Measurements from ENCODE around the gene SLC9A2. TPM values are rescaled to one million over a fixed set of nuclear protein-coding genes. Genes with fewer than 3 reads are reported as not detected.

The SLC9A2 gene
- total and polyA plus RNA-seq, 2 of the 13 experiments (the other 11 are each of a cell fraction or from before 2014, with no cell fraction given), result 0.02 TPM; not detected in 1

DNA sequence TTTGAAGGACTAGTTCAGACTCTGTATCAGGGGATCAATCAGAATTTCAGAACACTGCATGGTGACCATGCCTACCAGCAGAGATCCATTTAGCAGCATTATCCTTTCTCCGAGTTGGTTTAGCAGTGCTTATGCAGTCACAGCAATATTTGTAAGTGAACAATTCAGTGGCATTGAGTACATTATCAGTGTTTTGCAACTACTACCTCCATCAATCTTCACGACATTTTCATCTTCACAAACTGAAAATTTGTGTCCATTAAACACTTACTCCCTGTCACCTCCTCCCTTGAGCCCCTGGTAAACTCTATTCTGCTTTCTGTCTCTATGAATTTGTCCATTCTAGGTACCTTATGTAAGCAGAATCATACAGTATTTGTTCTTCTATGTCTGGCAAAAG, 20.1 kb downstream of the SLC9A2 start (continued):
- TF ChIP-seq, protein P1, sequence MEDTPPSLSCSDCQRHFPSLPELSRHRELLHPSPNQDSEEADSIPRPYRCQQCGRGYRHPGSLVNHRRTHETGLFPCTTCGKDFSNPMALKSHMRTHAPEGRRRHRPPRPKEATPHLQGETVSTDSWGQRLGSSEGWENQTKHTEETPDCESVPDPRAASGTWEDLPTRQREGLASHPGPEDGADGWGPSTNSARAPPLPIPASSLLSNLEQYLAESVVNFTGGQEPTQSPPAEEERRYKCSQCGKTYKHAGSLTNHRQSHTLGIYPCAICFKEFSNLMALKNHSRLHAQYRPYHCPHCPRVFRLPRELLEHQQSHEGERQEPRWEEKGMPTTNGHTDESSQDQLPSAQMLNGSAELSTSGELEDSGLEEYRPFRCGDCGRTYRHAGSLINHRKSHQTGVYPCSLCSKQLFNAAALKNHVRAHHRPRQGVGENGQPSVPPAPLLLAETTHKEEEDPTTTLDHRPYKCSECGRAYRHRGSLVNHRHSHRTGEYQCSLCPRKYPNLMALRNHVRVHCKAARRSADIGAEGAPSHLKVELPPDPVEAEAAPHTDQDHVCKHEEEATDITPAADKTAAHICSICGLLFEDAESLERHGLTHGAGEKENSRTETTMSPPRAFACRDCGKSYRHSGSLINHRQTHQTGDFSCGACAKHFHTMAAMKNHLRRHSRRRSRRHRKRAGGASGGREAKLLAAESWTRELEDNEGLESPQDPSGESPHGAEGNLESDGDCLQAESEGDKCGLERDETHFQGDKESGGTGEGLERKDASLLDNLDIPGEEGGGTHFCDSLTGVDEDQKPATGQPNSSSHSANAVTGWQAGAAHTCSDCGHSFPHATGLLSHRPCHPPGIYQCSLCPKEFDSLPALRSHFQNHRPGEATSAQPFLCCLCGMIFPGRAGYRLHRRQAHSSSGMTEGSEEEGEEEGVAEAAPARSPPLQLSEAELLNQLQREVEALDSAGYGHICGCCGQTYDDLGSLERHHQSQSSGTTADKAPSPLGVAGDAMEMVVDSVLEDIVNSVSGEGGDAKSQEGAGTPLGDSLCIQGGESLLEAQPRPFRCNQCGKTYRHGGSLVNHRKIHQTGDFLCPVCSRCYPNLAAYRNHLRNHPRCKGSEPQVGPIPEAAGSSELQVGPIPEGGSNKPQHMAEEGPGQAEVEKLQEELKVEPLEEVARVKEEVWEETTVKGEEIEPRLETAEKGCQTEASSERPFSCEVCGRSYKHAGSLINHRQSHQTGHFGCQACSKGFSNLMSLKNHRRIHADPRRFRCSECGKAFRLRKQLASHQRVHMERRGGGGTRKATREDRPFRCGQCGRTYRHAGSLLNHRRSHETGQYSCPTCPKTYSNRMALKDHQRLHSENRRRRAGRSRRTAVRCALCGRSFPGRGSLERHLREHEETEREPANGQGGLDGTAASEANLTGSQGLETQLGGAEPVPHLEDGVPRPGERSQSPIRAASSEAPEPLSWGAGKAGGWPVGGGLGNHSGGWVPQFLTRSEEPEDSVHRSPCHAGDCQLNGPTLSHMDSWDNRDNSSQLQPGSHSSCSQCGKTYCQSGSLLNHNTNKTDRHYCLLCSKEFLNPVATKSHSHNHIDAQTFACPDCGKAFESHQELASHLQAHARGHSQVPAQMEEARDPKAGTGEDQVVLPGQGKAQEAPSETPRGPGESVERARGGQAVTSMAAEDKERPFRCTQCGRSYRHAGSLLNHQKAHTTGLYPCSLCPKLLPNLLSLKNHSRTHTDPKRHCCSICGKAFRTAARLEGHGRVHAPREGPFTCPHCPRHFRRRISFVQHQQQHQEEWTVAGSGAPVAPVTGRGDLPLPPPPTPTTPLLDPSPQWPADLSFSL (CRISPR knock-in tag; IDR thresholded peaks at IDR 0.05), result no peak

DNA sequence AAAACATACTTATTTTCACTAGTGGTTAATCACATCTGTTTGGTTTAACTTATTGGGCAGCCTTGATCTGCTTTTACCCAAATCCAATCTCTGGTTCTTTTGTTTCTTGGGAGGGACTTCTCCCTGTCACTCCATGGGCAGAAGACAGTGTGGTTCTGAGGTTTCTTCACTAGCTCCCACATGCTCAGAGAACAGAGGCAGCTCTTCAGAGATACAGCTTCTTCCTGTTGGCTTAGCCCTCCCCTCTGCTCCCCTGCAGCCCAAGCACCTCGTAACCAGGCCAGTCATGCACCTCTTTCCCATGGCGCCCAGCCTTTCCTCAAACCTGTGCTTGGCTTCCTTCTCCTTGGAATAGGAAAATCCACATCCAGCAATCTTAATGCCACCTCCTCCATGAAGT, 32.8 kb downstream of the SLC9A2 start:
- POLR2A ChIA-PET, result no interaction called here
- Histone ChIP-seq H3K27ac (ENCODE audit: extremely low read length, insufficient read depth, low read length) (no peak overlapping the region), H3K36me3 (replicated peaks in 1 of 2; ENCODE audit: control insufficient read depth in 1 of 2, insufficient read depth in 2 of 2, low read length in 2 of 2) (no peaks in the 10 kb centered on the region), H3K4me1 (ENCODE audit: insufficient read depth, low read length) (no peaks in the 10 kb centered on the region), H3K9me3 (ENCODE audit: low read length) (no peaks in the 10 kb centered on the region), H3K27me3 (ENCODE audit: control insufficient read depth in 1 of 2, insufficient read depth in 2 of 2, low read length in 2 of 2) (no peaks in the 10 kb centered on the region; a peak in 1 of 5 replicates), H3K4me2 (ENCODE audit: low read depth, low read length) (no peak overlapping the region), H2AFZ (ENCODE audit: low read length) (no peak overlapping the region), H4K20me1 (ENCODE audit: insufficient read depth, low read length) (no peaks in the 10 kb centered on the region), H3K9ac (ENCODE audit: insufficient read depth, low read depth, low read length) (no peak overlapping the region), H3K79me2 (ENCODE audit: insufficient read depth, low read length) (no peaks in the 10 kb centered on the region), H3K4me3 (replicated peaks in 1 of 3; ENCODE audit: insufficient read depth in 1 of 3, low read depth in 2 of 3, low read length in 3 of 3) (no peak overlapping the region)
- FAIRE-seq, result no peak
- intact Hi-C loops (cut with micrococcal nuclease; ENCODE audit: unreplicated experiment) (no loop called here), in situ Hi-C loops (cut with HindIII; ENCODE audit: extremely low pct_ligation_motif_present, low pct_unique_long_range_greater_than_20kb) (no loop called here)
- no peak for DNase-seq (ENCODE audit: low spot score)
- BruUV-seq (replicated peaks), result no TSS peak
- no peak for TF ChIP-seq ZNF776 (CRISPR knock-in tag; IDR thresholded peaks at IDR 0.05)
- CTCF ChIA-PET (ENCODE audit: low intra/inter-chr PET ratio, low total read pairs), result no interaction called here
- WGBS (ENCODE audit: low lambda C conversion rate), result 7% methylated on average over 2 of the region's 2 CpGs
- ATAC-seq, result no peak

All from HepG2 (cell line).